ENCODE data around the gene LCLAT1.

GRCh38 chr2:30464544-30465170 lies 17.6 kb downstream of the LCLAT1 start:
- TF ChIP-seq FOXP2 (optimal IDR thresholded peaks at IDR 0.05; ENCODE audit: borderline replicate concordance, extremely low read depth, extremely low read length, insufficient read depth) (no peak), TAF1 (IDR thresholded peaks at IDR 0.05; ENCODE audit: borderline replicate concordance, insufficient read depth, low read length) (no peak)
